COLO668 (cell line): ENCODE results near the gene PIK3CG.
A peak's percentile ranks its signal among the peaks of the same experiment; 100 is the strongest.
"Not testable (repeated sequence)": the region's sequence is repeated elsewhere in the genome, so short reads cannot be mapped to it uniquely, and the experiment has no call there.

Source experiments
- DNase-seq: peaks from one replicate; lab custom pipeline; 2025; ENCODE audit not compliant: unreplicated experiment; lab: John Stamatoyannopoulos, UW

PIK3CG gene

DNA sequence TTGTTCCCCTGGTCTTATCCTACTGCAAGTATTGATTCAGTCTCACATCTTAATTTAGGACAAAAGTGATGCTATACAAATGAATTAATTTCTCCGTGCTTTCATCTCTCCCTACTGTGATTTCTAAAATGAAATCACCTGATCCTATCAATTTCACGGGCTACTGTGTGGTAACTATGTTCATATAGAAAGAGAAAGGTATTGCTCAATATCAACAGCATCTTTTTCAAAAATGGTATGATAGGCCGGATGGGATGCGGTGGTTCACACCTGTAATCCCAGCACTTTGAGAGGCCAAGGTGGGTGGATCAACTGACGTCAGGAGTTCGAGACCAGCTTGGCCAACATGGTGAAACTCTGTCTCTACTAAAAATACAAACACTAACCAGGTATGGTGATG lies 71.2 kb downstream of the PIK3CG start:
- DNase-seq = no peak

- DNase-seq = not testable (repeated sequence)
Measured at GRCh38 chr7:106938122-106938521, 73.0 kb downstream of the PIK3CG start.

DNA sequence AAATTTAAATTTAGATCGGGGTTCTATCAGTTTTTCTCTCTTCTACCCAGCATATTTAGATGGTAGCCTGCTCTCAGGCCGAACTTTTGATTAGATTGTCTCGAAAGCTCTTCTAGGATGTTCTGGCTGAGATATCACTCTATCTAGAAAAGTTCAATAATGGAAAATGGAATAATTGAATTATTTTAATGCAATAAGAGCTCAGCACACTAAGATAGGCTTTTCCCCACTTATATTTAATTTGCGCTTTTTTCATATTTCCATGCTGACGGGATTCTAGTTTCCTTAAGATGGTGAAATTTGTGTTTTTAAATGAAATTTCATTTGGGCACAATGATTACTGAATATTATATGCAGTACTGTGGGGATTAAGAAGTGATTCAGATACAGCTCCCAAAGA lies 73.7 kb downstream of the PIK3CG start:
- no peak for DNase-seq

GRCh38 chr7:106944035-106944665 lies 79.1 kb downstream of the PIK3CG start:
- DNase-seq = no peak

GRCh38 chr7:106947244-106947728 lies 82.2 kb downstream of the PIK3CG start:
- peak; percentile 16 for DNase-seq

DNA sequence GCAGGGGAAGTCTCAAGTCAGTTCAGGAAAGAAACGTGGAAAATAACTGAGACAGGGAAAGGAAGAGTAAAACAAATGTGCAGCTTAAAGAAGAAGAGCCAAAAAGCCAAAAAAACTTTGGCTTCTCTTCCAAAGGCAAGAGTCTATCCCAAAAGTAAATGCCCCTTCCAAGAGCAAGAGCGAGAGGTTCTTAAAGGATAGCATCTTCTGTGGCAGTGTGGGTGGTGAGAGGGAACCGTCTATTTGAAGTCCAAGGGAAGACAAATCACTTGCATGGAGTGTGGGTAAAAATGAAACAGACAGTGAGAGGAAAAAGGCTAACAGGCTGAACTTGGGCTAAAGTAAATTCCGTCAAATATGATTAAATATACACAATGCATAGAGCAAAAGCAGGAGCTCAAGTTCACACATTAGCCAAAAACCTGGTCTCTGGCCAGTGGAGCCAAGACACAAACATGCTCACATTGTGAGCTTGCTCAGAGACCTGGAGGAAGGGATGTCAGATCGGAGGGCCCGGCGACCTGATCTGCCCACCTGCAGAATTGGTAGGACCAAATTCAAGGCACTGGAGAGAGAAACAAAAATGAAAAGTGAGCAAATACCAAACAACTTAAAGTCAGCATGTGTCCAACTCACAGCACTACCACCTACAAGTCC lies 87.0 kb downstream of the PIK3CG start:
- no peak for DNase-seq

- DNase-seq = no peak
Measured at GRCh38 chr7:106952658-106953231, 87.7 kb downstream of the PIK3CG start.

- DNase-seq = no peak
Measured at GRCh38 chr7:106954840-106955239, 89.8 kb downstream of the PIK3CG start.

DNA sequence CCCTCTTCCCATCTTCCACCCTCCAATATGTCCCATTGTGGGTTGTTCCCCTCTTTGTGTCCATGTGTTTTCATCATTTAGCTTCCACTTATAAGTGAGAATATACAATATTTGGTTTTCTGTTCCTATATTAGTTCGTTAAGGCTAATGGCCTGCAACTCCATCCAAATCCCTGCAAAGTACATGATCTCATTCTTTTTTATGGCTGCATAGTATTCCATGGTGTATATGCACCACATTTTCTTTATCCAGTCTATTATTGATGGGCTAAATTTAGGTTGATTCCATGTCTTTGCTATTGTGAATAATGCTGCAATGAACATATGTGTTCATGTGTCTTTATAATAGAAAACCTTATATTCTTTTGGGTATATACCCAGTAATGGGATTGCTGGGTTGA lies 90.8 kb downstream of the PIK3CG start:
- DNase-seq = not testable (repeated sequence)
